GM12878 (cell line): ENCODE measurements around the gene GREB1. TPM values are rescaled to one million over a fixed set of nuclear protein-coding genes. Genes with fewer than 3 reads are reported as not detected.

Experiments
- ATAC-seq: fragments of 200-7000 bp; cut with Tn5 transposase; 3 replicates; pipeline ENCODE4 v1.9.1; 2020; ENCODE audit warnings: mild to moderate bottlenecking, moderate library complexity
- BruUV-seq: library from RNA; stranded (reverse); fragments of 400-500 nt; replicated peaks from 2 replicates; lab custom pipeline; 2021; lab: Mats Ljungman, UMichigan
- CTCF ChIA-PET: fragments of 300-600 bp; sonication (Branson Sonifier 250); formaldehyde crosslinking; extraction: SDS; loops from one replicate; lab custom pipeline; 2021; ENCODE audit warnings: inconsistent platforms; lab: Yijun Ruan, JAX
- POLR2A ChIA-PET: fragments of 350-600 bp; formaldehyde crosslinking; extraction: SDS; loops from one replicate; lab custom pipeline; 2021; ENCODE audit warnings: inconsistent platforms; lab: Charles Lee
- RAD21 ChIA-PET: fragments of 300-600 bp; sonication (Branson Sonifier 250); formaldehyde crosslinking; loops from one replicate; lab custom pipeline; 2023; ENCODE audit warnings: antibody characterized with exemption; ENCODE audit not compliant: unreplicated experiment; lab: Charles Lee
- SMC1A ChIA-PET: fragments of 300-600 bp; sonication (Branson Sonifier 250); formaldehyde crosslinking; loops from one replicate; lab custom pipeline; 2023; ENCODE audit not compliant: unreplicated experiment, uncharacterized antibody; lab: Charles Lee
- DNase-seq: peaks from one replicate; pipeline ENCODE4 v3.0.0-alpha.2; 2011; ENCODE audit warnings: low read depth, low spot score
- FAIRE-seq: peaks from 3 replicates; lab custom pipeline; 2011; peaks lifted over from hg19 to GRCh38; lab: Jason Lieb, UNC
- H2AFZ ChIP-seq: 2 replicates; pipeline ENCODE4 v1.6.0; 2011; ENCODE audit warnings: low read depth, low read length, control low read depth; ENCODE audit not compliant: control insufficient read depth
- H3K27ac ChIP-seq: 2 replicates; pipeline ENCODE4 v1.5.1; 2011; ENCODE audit warnings: control low read depth; ENCODE audit not compliant: control insufficient read depth, insufficient read depth
- H3K27me3 ChIP-seq, 2 experiments: replicated peaks in 1 of 2; 2 replicates each; pipeline versions ENCODE4 v1.6.0 to v1.6.1; 2011; ENCODE audit warnings: low read length in 1 of 2; ENCODE audit not compliant: control insufficient read depth in 2 of 2, insufficient read depth in 2 of 2
- H3K36me3 ChIP-seq, 2 experiments: 2 replicates each; pipeline ENCODE4 v1.5.1; 2011; ENCODE audit warnings: low read length in 1 of 2; ENCODE audit not compliant: control insufficient read depth in 2 of 2, insufficient read depth in 2 of 2
- H3K4me1 ChIP-seq: 2 replicates; pipeline ENCODE4 v1.6.1; 2011; ENCODE audit warnings: mild to moderate bottlenecking, low read length, moderate library complexity, mixed read lengths; ENCODE audit not compliant: control insufficient read depth, insufficient read depth
- H3K4me2 ChIP-seq: 2 replicates; pipeline ENCODE4 v1.6.0; 2011; ENCODE audit warnings: control low read depth; ENCODE audit not compliant: control insufficient read depth, insufficient read depth
- H3K4me3 ChIP-seq: fragments of 200-600 bp; sonication (generic); 2 replicates; pipeline ENCODE4 v1.5.1; 2016
- H3K79me2 ChIP-seq: 2 replicates; pipeline ENCODE4 v1.6.0; 2011; ENCODE audit warnings: low read length; ENCODE audit not compliant: control insufficient read depth, insufficient read depth
- H3K9ac ChIP-seq: 2 replicates; pipeline ENCODE4 v1.8.0; 2011; ENCODE audit warnings: low read length, control low read depth, mixed read lengths; ENCODE audit not compliant: control insufficient read depth, insufficient read depth
- H3K9me3 ChIP-seq: replicated peaks from 3 replicates; pipeline ENCODE4 v1.5.1; 2011; ENCODE audit warnings: mild to moderate bottlenecking, low read length; ENCODE audit not compliant: control insufficient read depth, insufficient read depth
- H4K20me1 ChIP-seq: 2 replicates; pipeline ENCODE4 v1.6.0; 2011; ENCODE audit not compliant: control insufficient read depth, insufficient read depth
- ETV6 ChIP-seq, 2 experiments: fragments of 450-650 bp in 1 of 2; IDR thresholded peaks in 1 of 2; conservative IDR thresholded peaks in 1 of 2; 2 replicates each; pipeline ENCODE4 v1.6.1; 2014; ENCODE audit warnings: antibody characterized with exemption in 1 of 2, borderline replicate concordance in 1 of 2, low read depth in 1 of 2, mild to moderate bottlenecking in 1 of 2, moderate library complexity in 1 of 2
- HDGF ChIP-seq: fragments of 450-650 bp; IDR thresholded peaks from 2 replicates; pipeline ENCODE4 v1.6.1; 2016; ENCODE audit warnings: antibody characterized with exemption
- KLF5 ChIP-seq: fragments of 450-650 bp; IDR thresholded peaks from 2 replicates; pipeline ENCODE4 v1.6.1; 2014; ENCODE audit warnings: mild to moderate bottlenecking; ENCODE audit not compliant: partially characterized antibody
- LARP7 ChIP-seq: fragments of 450-650 bp; IDR thresholded peaks from 2 replicates; pipeline ENCODE4 v1.6.1; 2017; ENCODE audit warnings: mild to moderate bottlenecking
- NFYA ChIP-seq: IDR thresholded peaks from 2 replicates; pipeline ENCODE4 v1.6.1; 2011; ENCODE audit warnings: low read depth, mild to moderate bottlenecking, low read length, improper control_type of control experiment, borderline replicate concordance
- NFYB ChIP-seq: IDR thresholded peaks from 2 replicates; pipeline ENCODE4 v1.6.1; 2011; ENCODE audit warnings: low read depth, mild to moderate bottlenecking, low read length, improper control_type of control experiment, moderate library complexity; ENCODE audit not compliant: insufficient read depth
- NKRF ChIP-seq: fragments of 450-650 bp; conservative IDR thresholded peaks from 2 replicates; pipeline ENCODE4 v1.6.1; 2017; ENCODE audit warnings: mild to moderate bottlenecking, moderate library complexity
- USF1 ChIP-seq: IDR thresholded peaks from 2 replicates; pipeline ENCODE4 v1.6.1; 2011; ENCODE audit warnings: borderline replicate concordance, low read depth, mild to moderate bottlenecking, moderate library complexity, mixed read lengths, low read length; ENCODE audit not compliant: insufficient read depth; ENCODE audit errors: extremely low read length
- WGBS: methylation state at CpG from one replicate; pipeline ENCODE4 v1.1.6; 2016; ENCODE audit warnings: low lambda C conversion rate; ENCODE audit not compliant: insufficient replicate concordance, insufficient coverage; ENCODE audit errors: missing lambda C conversion rate; 5-methylcytosine and 5-hydroxymethylcytosine counted together
- in situ Hi-C: fragments of 300-500 bp; cut with MboI; formaldehyde crosslinking; loops from 9 replicates; pipeline ENCODE4 v1.14.3; 2018; ENCODE audit warnings: mixed read lengths
- intact Hi-C: fragments of 100-400 bp; cut with micrococcal nuclease; formaldehyde crosslinking; loops from one replicate; pipeline ENCODE4 v1.14.2; 2022; ENCODE audit not compliant: unreplicated experiment
- polyA plus RNA-seq, 11 experiments: library from polyadenylated mRNA; depleted of rRNA in 4 of 11; unstranded in 6 of 11; stranded (reverse) in 5 of 11; fragments of >200 nt; fragmentation: Nextera tagmentation in 4 of 11; fragmentation: Illumina TruSeq in 1 of 11; extraction: Ambion mirVana in 4 of 11; extraction: Trizol in 1 of 11; gene quantifications; 1 replicate in 1 of 11; 2 replicates in 10 of 11; pipeline versions ENCODE4 v1.2.1 to v1.2.3, GENCODE V29; 2011 to 2016; ENCODE audit warnings: inconsistent platforms in 2 of 11, missing spikeins in 2 of 11, low read depth in 1 of 11
- total RNA-seq, 4 experiments: library from RNA; depleted of rRNA in 3 of 4; stranded (reverse); fragments of >200 nt in 3 of 4; fragmentation: Illumina TruSeq in 1 of 4; extraction: Trizol in 1 of 4; gene quantifications; 2 replicates each; pipeline versions ENCODE4 v1.2.1 to v1.2.3, GENCODE V29; 2013 to 2021
- TF ChIP-seq, protein P1 (sequence below): IDR thresholded peaks from 2 replicates; pipeline ENCODE4 v1.6.1; 2011; ENCODE audit warnings: low read depth, low read length, improper control_type of control experiment, borderline replicate concordance
- TF ChIP-seq, protein P2 (sequence below): fragments of 450-650 bp; IDR thresholded peaks from 2 replicates; pipeline ENCODE4 v1.6.1; 2017; ENCODE audit warnings: antibody characterized with exemption, mild to moderate bottlenecking, moderate library complexity

The GREB1 gene
- total and polyA plus RNA-seq, 10 of the 15 experiments (the other 5 are each of a cell fraction or from before 2014, with no cell fraction given): 0.09 to 2.1 (median 0.37) TPM; not detected in 1

GRCh38 chr2:11634584-11634983, 100.7 kb downstream of the GREB1 start:
- H3K4me1 ChIP-seq: no peaks in the 10 kb centered on the region
- no peaks in the 10 kb centered on the region; the same call in 2 of the 3 replicates for H3K9me3 ChIP-seq
- ChIA-PET CTCF (no interaction called here), RAD21 (no interaction called here), SMC1A (no interaction called here), POLR2A (no interaction called here)
- H3K27ac ChIP-seq: no peak overlapping the region
- in situ Hi-C loops (no loop called here), intact Hi-C loops (no loop called here)
- H3K79me2 ChIP-seq: no peaks in the 10 kb centered on the region
- no peak overlapping the region for H3K4me2 ChIP-seq
- H3K27me3 ChIP-seq: no peaks in the 10 kb centered on the region; a peak in 1 of 4 replicates
- FAIRE-seq: no peak
- H3K4me3 ChIP-seq: no peak overlapping the region
- no peak overlapping the region for H2AFZ ChIP-seq
- H3K9ac ChIP-seq: no peak overlapping the region
- WGBS: 39% methylated on average over 15 of the region's 15 CpGs
- no peaks in the 10 kb centered on the region for H3K36me3 ChIP-seq
- no peak for DNase-seq
- ATAC-seq: no peak
- no peak for TF ChIP-seq NFYB
- TF ChIP-seq ETV6 (conservative IDR thresholded peaks at IDR 0.05 in 1 of 2, IDR thresholded peaks at IDR 0.05 in 1 of 2; ENCODE audit: borderline replicate concordance in 1 of 2, low read depth in 1 of 2): no peak
- TF ChIP-seq LARP7: no peak
- TF ChIP-seq NKRF: no peak
- TF ChIP-seq HDGF: no peak
- H4K20me1 ChIP-seq: no peaks in the 10 kb centered on the region
- no TSS peak for BruUV-seq

DNA sequence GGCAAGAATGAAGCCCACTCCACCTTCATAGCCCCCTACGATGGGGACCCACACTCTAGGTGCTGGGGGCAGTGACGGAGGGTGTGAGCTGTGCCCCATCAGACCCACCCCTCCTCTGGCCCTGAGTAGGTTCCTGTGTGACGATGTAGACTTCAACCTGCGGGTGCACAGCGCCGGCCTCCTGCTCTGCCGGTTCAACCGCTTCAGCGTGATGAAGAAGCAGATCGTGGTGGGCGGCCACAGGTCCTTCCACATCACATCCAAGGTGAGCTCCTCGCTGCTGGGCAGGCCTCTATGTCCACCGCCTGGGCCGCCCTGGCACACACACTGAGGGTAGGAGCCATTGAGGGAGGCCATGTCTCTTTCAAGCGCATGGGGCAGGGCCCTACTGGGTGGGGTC, 101.3 kb downstream of the GREB1 start:
- Histone ChIP-seq H3K27me3 (no peaks in the 10 kb centered on the region; a peak in 1 of 4 replicates), H3K4me1 (no peaks in the 10 kb centered on the region), H2AFZ (no peak overlapping the region), H3K9ac (no peak overlapping the region), H3K27ac (no peak overlapping the region), H3K79me2 (no peaks in the 10 kb centered on the region), H3K9me3 (no peaks in the 10 kb centered on the region; the same call in 2 of the 3 replicates), H3K4me3 (no peak overlapping the region), H4K20me1 (no peaks in the 10 kb centered on the region), H3K4me2 (no peak overlapping the region), H3K36me3 (no peaks in the 10 kb centered on the region)
- 49% methylated on average over 9 of the region's 15 CpGs for WGBS
- CTCF ChIA-PET: no interaction called here
- no peak for DNase-seq
- ATAC-seq: no peak
- SMC1A ChIA-PET: interaction anchor here (0.6 kb wide), 1 partner anchor 30 kb away, joined by 3 read pairs; no protein-coding TSS in a partner anchor
- RAD21 ChIA-PET: no interaction called here
- no TSS peak for BruUV-seq
- intact Hi-C loops: no loop called here
- FAIRE-seq: no peak
- in situ Hi-C loops: no loop called here
- POLR2A ChIA-PET: no interaction called here
- TF ChIP-seq NFYA: no peak
- no peak for TF ChIP-seq KLF5
- TF ChIP-seq USF1: no peak
- TF ChIP-seq, protein P1, sequence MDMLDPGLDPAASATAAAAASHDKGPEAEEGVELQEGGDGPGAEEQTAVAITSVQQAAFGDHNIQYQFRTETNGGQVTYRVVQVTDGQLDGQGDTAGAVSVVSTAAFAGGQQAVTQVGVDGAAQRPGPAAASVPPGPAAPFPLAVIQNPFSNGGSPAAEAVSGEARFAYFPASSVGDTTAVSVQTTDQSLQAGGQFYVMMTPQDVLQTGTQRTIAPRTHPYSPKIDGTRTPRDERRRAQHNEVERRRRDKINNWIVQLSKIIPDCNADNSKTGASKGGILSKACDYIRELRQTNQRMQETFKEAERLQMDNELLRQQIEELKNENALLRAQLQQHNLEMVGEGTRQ: no peak
- TF ChIP-seq, protein P2, sequence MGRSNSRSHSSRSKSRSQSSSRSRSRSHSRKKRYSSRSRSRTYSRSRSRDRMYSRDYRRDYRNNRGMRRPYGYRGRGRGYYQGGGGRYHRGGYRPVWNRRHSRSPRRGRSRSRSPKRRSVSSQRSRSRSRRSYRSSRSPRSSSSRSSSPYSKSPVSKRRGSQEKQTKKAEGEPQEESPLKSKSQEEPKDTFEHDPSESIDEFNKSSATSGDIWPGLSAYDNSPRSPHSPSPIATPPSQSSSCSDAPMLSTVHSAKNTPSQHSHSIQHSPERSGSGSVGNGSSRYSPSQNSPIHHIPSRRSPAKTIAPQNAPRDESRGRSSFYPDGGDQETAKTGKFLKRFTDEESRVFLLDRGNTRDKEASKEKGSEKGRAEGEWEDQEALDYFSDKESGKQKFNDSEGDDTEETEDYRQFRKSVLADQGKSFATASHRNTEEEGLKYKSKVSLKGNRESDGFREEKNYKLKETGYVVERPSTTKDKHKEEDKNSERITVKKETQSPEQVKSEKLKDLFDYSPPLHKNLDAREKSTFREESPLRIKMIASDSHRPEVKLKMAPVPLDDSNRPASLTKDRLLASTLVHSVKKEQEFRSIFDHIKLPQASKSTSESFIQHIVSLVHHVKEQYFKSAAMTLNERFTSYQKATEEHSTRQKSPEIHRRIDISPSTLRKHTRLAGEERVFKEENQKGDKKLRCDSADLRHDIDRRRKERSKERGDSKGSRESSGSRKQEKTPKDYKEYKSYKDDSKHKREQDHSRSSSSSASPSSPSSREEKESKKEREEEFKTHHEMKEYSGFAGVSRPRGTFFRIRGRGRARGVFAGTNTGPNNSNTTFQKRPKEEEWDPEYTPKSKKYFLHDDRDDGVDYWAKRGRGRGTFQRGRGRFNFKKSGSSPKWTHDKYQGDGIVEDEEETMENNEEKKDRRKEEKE: no peak
